ENCODE data around the gene NKAIN1. TPM values are rescaled to one million over a fixed set of nuclear protein-coding genes. Genes with fewer than 3 reads are reported as not detected.
"Not testable (repeated sequence)": the region's sequence is repeated elsewhere in the genome, so short reads cannot be mapped to it uniquely, and the experiment has no call there.

The NKAIN1 gene
- total RNA-seq, 4 donors from 2014 or later = 0.55 TPM; not detected in 3

DNA sequence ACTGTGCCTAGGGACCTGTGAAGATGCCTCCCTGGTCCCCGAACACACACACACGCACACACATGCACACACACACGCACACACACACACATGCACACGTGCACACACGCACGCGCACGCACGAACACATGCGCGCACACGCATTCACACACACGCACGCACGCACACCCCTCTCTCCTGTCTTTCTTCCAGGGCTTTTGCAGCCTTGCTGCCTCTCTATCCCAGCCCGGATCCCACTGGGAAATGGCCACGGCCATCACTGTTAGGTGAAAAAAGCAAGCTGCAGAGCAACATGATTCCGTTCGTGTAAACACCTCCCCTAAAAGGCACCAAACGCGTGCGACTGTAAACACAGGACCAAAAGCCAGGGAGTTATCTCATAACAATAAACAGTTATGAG, 39.7 kb downstream of the NKAIN1 start:
- DNase-seq = no peak
- Histone ChIP-seq H3K36me3 (no peaks in the 10 kb centered on the region), H3K4me1 (no peaks in the 10 kb centered on the region), H3K27me3 (no peaks in the 10 kb centered on the region), H3K4me3 (no peak overlapping the region), H3K27ac (no peak overlapping the region), H3K9me3 (no peaks in the 10 kb centered on the region)
- TF ChIP-seq POLR2A (IDR thresholded peaks at IDR 0.05) (no peak), CTCF (IDR thresholded peaks at IDR 0.05) (no peak)
- intact Hi-C loops (cut with DNase I; ENCODE audit: low total_unique reads) = no loop called here

DNA sequence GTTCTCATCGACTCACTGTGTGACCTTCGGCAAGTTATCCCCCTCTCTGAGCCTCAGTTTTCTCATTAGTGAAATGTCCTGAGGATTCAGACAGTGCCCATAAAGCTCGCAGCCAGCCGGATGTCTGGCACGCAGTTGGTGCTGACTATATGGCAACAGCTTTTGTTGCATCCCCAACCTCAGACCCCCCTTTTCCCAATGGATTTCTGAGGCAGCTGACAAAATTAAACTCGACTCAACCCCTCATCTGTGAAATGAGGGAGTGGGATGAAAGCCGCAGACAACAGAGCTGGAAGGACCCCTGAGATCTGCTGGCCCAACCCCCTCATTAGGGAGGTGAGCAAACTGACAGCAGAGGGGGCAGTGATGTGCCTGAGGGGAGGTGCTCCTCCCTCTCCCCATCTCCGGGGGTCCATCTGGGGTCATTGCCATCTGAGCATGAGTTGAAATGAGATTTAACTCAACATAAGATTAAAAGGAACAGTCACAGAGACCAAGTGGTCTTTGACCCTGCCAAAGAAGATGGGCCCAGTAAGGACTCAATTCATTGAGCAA, 40.4 kb downstream of the NKAIN1 start:
- H3K27me3 ChIP-seq = no peaks in the 10 kb centered on the region
- no peaks in the 10 kb centered on the region for H3K9me3 ChIP-seq
- no peak for DNase-seq
- no peak overlapping the region for H3K27ac ChIP-seq
- H3K4me1 ChIP-seq = no peaks in the 10 kb centered on the region
- H3K36me3 ChIP-seq = no peaks in the 10 kb centered on the region
- intact Hi-C loops (cut with DNase I; ENCODE audit: low total_unique reads) = no loop called here
- H3K4me3 ChIP-seq = no peak overlapping the region
- TF ChIP-seq POLR2A (IDR thresholded peaks at IDR 0.05) (no peak), CTCF (IDR thresholded peaks at IDR 0.05) (no peak)

- DNase-seq = no peak
- TF ChIP-seq POLR2A (IDR thresholded peaks at IDR 0.05) = no peak
- Histone ChIP-seq H3K36me3 (no peaks in the 10 kb centered on the region), H3K4me3 (no peak overlapping the region), H3K27me3 (no peaks in the 10 kb centered on the region), H3K9me3 (no peaks in the 10 kb centered on the region), H3K27ac (no peak overlapping the region), H3K4me1 (no peaks in the 10 kb centered on the region)
- intact Hi-C loops (cut with DNase I; ENCODE audit: low total_unique reads) = no loop called here
These were observed 41.1 kb downstream of the NKAIN1 start for GRCh38 chr1:31198600-31198999.

DNA sequence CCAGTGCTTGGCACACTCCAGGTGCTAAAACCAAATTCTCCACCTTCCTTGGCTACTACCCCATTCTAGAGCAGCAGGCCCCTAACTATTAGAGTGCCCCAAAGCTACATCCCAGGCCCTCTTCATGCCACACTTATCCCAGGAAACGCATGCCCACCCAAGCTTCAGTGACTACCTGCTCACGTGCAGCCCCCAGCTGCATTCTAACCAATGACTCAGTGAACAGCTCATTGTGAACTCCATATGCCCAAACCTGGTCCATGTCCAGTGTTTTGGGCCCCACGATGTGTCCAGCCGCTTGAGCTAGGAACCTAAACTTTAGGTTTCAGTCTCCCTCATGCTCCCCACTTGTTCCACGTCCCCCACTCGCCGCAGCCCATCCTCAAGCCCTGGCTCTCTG, 41.5 kb downstream of the NKAIN1 start:
- Histone ChIP-seq H3K9me3 (no peaks in the 10 kb centered on the region), H3K4me3 (no peak overlapping the region), H3K36me3 (no peaks in the 10 kb centered on the region), H3K27ac (no peak overlapping the region), H3K4me1 (no peaks in the 10 kb centered on the region), H3K27me3 (no peaks in the 10 kb centered on the region)
- no peak for DNase-seq
- intact Hi-C loops (cut with DNase I; ENCODE audit: low total_unique reads) = no loop called here
- no peak for TF ChIP-seq POLR2A (IDR thresholded peaks at IDR 0.05)
- no peak for TF ChIP-seq CTCF (IDR thresholded peaks at IDR 0.05)

- intact Hi-C loops (cut with DNase I; ENCODE audit: low total_unique reads) = no loop called here
- Histone ChIP-seq H3K9me3 (no peaks in the 10 kb centered on the region), H3K36me3 (no peaks in the 10 kb centered on the region), H3K27me3 (no peaks in the 10 kb centered on the region), H3K4me3 (no peak overlapping the region), H3K27ac (no peak overlapping the region), H3K4me1 (no peaks in the 10 kb centered on the region)
- DNase-seq = no peak
- TF ChIP-seq CTCF (IDR thresholded peaks at IDR 0.05) (no peak), POLR2A (IDR thresholded peaks at IDR 0.05) (no peak)
These were observed 43.0 kb downstream of the NKAIN1 start for GRCh38 chr1:31196685-31197084.

DNA sequence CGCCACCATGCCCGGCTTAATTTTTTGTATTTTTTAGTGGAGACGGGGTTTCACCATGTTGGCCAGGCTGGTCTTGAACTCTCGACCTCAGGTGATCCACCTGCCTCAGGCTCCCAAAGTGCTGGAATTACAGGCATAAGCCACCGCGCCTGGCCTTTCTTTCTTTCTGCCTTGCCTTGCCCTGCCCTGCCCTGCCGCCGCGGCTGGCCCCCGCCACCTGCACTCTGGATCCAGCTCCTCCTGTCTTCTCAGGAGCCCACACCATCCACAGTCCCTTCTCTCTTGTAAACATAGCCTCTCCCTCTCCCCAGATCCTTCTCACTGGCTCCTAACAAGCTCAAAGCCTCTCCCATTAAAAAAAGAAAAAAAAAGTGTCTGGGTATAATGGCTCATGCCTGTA, 44.4 kb downstream of the NKAIN1 start:
- intact Hi-C loops (cut with DNase I; ENCODE audit: low total_unique reads); H3K4me1 ChIP-seq; H3K9me3 ChIP-seq; H3K27ac ChIP-seq; DNase-seq; H3K4me3 ChIP-seq; H3K27me3 ChIP-seq; H3K36me3 ChIP-seq: not testable (repeated sequence)

All from uterus (tissue), 4 donors.